HG02623 (cell line): Measurements from ENCODE around the gene GTF2H4.

Source experiments
- ATAC-seq: cut with Tn5 transposase; IDR thresholded peaks from one replicate; pipeline ENCODE4 v1.9.1; 2021; ENCODE audit warnings: moderate library complexity; ENCODE audit not compliant: unreplicated experiment

Gene GTF2H4

GRCh38 chr6:30951907-30952469 lies 44.0 kb downstream of the GTF2H4 start:
- ATAC-seq = no peak

DNA sequence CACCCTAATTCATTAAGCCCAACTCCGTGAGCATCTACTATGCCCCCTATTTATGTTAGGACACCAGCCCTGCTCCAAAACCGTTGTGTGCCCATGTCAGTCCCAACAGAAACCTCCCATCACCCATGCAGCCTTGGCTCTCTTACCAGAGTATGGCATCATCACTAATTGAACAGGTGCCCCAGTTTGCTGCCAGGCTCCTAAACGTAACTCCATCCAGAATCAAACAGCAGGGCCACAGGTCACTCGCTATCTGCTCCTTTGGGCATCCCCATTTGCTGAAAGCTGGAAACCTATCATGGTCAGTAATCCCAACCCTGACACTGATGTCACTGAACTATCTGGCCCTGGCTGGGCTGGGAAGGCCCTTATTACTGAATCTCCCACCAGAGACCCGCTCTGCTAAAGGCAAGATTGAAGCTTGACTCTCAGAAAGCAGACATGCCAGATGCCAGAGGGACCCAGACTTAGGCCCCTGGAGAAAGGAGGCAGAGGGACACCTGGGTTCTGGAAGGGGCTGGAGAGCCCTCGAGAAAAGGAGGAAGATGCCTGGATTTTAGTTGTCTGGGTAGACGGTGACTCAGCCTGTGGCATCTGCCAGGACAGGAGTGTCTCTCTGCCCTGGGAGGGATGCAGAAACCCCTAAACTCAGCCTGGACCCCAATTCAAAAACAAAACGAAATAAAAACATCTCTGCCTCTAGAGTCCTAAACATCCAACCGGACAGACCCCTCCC lies 46.8 kb downstream of the GTF2H4 start:
- ATAC-seq = no peak

DNA sequence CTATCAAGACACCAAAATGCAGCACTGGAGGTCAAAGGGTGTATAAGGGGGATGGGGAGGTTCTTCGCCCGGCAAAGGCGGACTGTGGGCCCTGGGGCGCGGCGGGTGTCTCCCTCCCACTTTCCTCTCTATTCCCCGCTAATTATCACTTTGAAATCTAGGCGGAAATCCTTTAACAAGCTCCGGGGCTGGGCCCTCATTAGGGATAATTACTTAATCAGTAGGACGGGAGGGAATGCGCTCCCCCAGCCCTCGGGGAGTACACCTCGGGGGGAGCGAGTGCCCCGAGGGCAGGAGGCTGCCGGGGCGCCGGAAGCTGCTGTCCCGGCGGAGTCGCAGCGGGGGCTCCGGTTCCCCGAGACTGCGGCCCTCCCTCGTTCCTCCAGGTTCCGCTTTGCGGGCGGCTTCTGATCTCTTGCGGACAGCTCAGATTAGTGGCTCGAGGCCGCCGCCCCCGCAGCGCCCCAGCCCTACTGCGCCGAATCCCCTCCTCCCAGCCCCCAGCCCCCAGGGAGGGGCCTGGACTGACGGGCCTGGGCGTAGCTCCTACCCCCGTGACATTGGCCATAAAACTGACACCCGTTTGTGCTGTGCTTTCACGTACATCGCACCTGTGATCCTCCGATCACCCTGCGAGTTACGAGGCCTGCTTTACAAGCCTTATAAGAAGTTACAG lies 47.5 kb downstream of the GTF2H4 start:
- ATAC-seq = no peak

DNA sequence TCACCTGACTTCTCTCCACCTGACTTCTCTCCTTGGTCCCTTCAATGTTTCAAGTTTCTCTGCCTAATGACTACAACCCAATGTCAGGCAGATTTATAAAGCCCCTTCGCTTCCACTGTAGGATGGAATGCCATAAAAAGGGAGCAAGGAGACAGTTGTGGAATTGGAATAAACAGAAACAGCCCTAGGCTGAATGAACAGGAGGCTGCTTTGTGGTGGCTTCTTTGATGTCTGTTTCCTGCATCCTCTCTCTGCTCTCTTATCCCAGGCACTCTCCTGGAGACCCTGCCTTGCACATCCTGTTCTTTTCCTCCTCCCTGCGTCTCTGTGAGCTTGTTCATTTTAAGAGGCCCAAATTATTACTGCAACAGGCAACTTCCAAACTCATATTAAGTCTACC lies 49.7 kb downstream of the GTF2H4 start:
- ATAC-seq = no peak

GRCh38 chr6:30960907-30961673 lies 53.1 kb downstream of the GTF2H4 start:
- ATAC-seq = no peak

- no peak for ATAC-seq
These were observed 54.7 kb downstream of the GTF2H4 start for GRCh38 chr6:30962716-30963115.

DNA sequence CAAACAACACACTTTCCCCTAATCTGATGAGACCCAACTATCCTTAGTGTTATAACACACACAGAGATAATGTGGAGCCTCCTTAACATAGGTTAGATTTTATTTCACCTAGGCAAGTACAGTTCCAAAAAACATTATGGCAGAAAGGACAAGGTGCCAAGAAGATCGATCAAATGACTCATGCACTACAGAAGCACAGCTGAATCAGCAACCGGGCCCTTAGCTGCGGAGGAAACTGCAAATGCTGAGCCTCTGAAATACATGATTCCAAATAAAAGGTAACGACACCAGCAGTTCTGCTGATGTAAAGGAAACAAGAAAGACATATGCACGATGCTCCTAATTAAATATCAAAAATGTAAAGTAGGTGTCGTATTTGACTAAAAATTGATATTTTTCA lies 55.6 kb downstream of the GTF2H4 start:
- no peak for ATAC-seq
